Natural killer cell (primary cell): ENCODE data around the gene P2RX1. TPM values are rescaled to one million over a fixed set of nuclear protein-coding genes. Genes with fewer than 3 reads are reported as not detected.

Experiments
- ATAC-seq, 3 donors: fragments of 150-1000 bp in 2 of 3; fragments of 200-7000 bp in 1 of 3; cut with Tn5 transposase; 1 replicate in 1 of 3; 2 replicates in 2 of 3; pipeline ENCODE4 v1.10.0; 2021; ENCODE audit warnings: mild to moderate bottlenecking in 2 of 3, moderate library complexity in 2 of 3
- DNase-seq, 2 donors: peaks; one replicate each; pipeline versions ENCODE4 v3.0.0 to v3.0.0-alpha.2; 2013 to 2021; ENCODE audit warnings: mixed read lengths in 1 of 2
- H3K27ac ChIP-seq: one replicate; pipeline ENCODE4 v1.5.1; 2013; ENCODE audit warnings: mild to moderate bottlenecking, low read length
- H3K27me3 ChIP-seq: one replicate; pipeline ENCODE4 v1.6.1; 2013; ENCODE audit warnings: low read length; ENCODE audit not compliant: control insufficient read depth, insufficient read depth
- H3K36me3 ChIP-seq: one replicate; pipeline ENCODE4 v1.6.1; 2013; ENCODE audit warnings: low read length; ENCODE audit not compliant: control insufficient read depth, insufficient read depth
- H3K4me1 ChIP-seq: one replicate; pipeline ENCODE4 v1.6.1; 2013; ENCODE audit warnings: low read length; ENCODE audit not compliant: control insufficient read depth, insufficient read depth
- H3K4me3 ChIP-seq: one replicate; pipeline ENCODE4 v1.5.1; 2013; ENCODE audit warnings: low read length
- H3K9me3 ChIP-seq: one replicate; pipeline ENCODE4 v1.6.1; 2013; ENCODE audit warnings: low read length; ENCODE audit not compliant: control insufficient read depth, insufficient read depth
- H3K27ac Mint-ChIP-seq, 2 donors: one replicate each; pipeline ENCODE4 v1.8.0; 2022; ENCODE audit warnings: mild to moderate bottlenecking in 2 of 2, mixed read lengths in 2 of 2, moderate library complexity in 1 of 2
- H3K27me3 Mint-ChIP-seq, 2 donors: one replicate each; pipeline ENCODE4 v1.8.0; 2022; ENCODE audit warnings: low read depth in 2 of 2, mixed read lengths in 2 of 2
- H3K36me3 Mint-ChIP-seq: one replicate; pipeline ENCODE4 v1.8.0; 2022; ENCODE audit warnings: mixed read lengths
- H3K4me1 Mint-ChIP-seq, 2 donors: one replicate each; pipeline ENCODE4 v1.8.0; 2022; ENCODE audit warnings: mixed read lengths in 2 of 2
- H3K4me3 Mint-ChIP-seq: one replicate; pipeline ENCODE4 v1.8.0; 2022; ENCODE audit warnings: mild to moderate bottlenecking, moderate library complexity, mixed read lengths
- H3K9me3 Mint-ChIP-seq, 2 donors: one replicate each; pipeline ENCODE4 v1.8.0; 2022; ENCODE audit warnings: mixed read lengths in 2 of 2
- CTCF ChIP-seq: fragments of 200-600 bp; IDR thresholded peaks from one replicate; pipeline ENCODE4 v1.8.0; 2022; ENCODE audit warnings: antibody characterized with exemption
- WGBS: methylation state at CpG from one replicate; pipeline ENCODE4 v1.1.7; 2013; ENCODE audit warnings: missing lambda C conversion rate; ENCODE audit not compliant: insufficient coverage; 5-methylcytosine and 5-hydroxymethylcytosine counted together
- intact Hi-C: fragments of 100-400 bp; cut with micrococcal nuclease; formaldehyde crosslinking; loops from one replicate; pipeline ENCODE4 v1.14.2; 2022
- total RNA-seq, 4 donors: library from RNA; stranded (reverse); fragments of 120-200 nt in 1 of 4; gene quantifications; one replicate each; pipeline versions ENCODE4 v1.2.3 to v1.2.4, GENCODE V29; 2013 to 2022

P2RX1 gene
- total RNA-seq, 3 donors from 2014 or later (not counting 1 experiment from before 2014, with no cell fraction given), result 2.3 to 15.3 (median 13.4) TPM

GRCh38 chr17:3943240-3943891 is 27.1 kb upstream of the P2RX1 start:
- Mint-ChIP-seq H3K36me3 (no peaks in the 10 kb centered on the region), H3K4me1 (peaks cover 4 to 20% of the 10 kb centered on the region in 2 donors), H3K27ac (peak overlapping the region in 1 of 2 donors; percentile 77), H3K9me3 (no peaks in the 10 kb centered on the region), H3K4me3 (no peak overlapping the region), H3K27me3 (no peaks in the 10 kb centered on the region)
- H3K36me3 ChIP-seq, result peaks cover 80% of the 10 kb centered on the region
- H3K27me3 ChIP-seq, result no peaks in the 10 kb centered on the region
- no peak overlapping the region for H3K27ac ChIP-seq
- no peak for TF ChIP-seq CTCF
- DNase-seq, result no peak
- intact Hi-C loops, result no loop called here
- no peaks in the 10 kb centered on the region for H3K4me1 ChIP-seq
- no peak overlapping the region for H3K4me3 ChIP-seq
- ATAC-seq, result no peak
- no peaks in the 10 kb centered on the region for H3K9me3 ChIP-seq
- 90% methylated on average over 23 of the region's 23 CpGs for WGBS

GRCh38 chr17:3940965-3941698 is 24.9 kb upstream of the P2RX1 start:
- no peak overlapping the region for H3K27ac ChIP-seq
- no peaks in the 10 kb centered on the region for H3K36me3 Mint-ChIP-seq
- H3K27me3 Mint-ChIP-seq, result no peaks in the 10 kb centered on the region
- H3K9me3 ChIP-seq, result no peaks in the 10 kb centered on the region
- no peaks in the 10 kb centered on the region for H3K27me3 ChIP-seq
- no peak for TF ChIP-seq CTCF
- no peak overlapping the region for H3K27ac Mint-ChIP-seq
- no peaks in the 10 kb centered on the region for H3K9me3 Mint-ChIP-seq
- H3K36me3 ChIP-seq, result peaks cover 82% of the 10 kb centered on the region
- H3K4me1 ChIP-seq, result peaks cover under 1% of the 10 kb centered on the region
- H3K4me3 Mint-ChIP-seq, result no peak overlapping the region
- intact Hi-C loops, result no loop called here
- DNase-seq (no peak), ATAC-seq (no peak)
- 97% methylated on average over 47 of the region's 48 CpGs for WGBS
- no peak overlapping the region for H3K4me3 ChIP-seq
- peaks cover 4 to 32% of the 10 kb centered on the region in 2 donors for H3K4me1 Mint-ChIP-seq

- WGBS, result 96% methylated on average over 17 of the region's 17 CpGs
- intact Hi-C loops, result no loop called here
- H3K27me3 Mint-ChIP-seq, result no peaks in the 10 kb centered on the region
- Histone ChIP-seq H3K9me3 (no peaks in the 10 kb centered on the region), H3K27me3 (no peaks in the 10 kb centered on the region), H3K36me3 (peaks cover 71% of the 10 kb centered on the region), H3K27ac (no peak overlapping the region), H3K4me3 (no peak overlapping the region), H3K4me1 (peaks cover 6% of the 10 kb centered on the region)
- peaks cover 5 to 20% of the 10 kb centered on the region in 2 donors for H3K4me1 Mint-ChIP-seq
- no peaks in the 10 kb centered on the region for H3K9me3 Mint-ChIP-seq
- ATAC-seq (no peak), DNase-seq (no peak)
- no peaks in the 10 kb centered on the region for H3K36me3 Mint-ChIP-seq
- no peak for TF ChIP-seq CTCF
- peak overlapping the region; percentile 19 to 39 for H3K27ac Mint-ChIP-seq
- no peak overlapping the region for H3K4me3 Mint-ChIP-seq
Measured at GRCh38 chr17:3937359-3937758, 21.1 kb upstream of the P2RX1 start.
